Breast epithelium (tissue), 4 donors: ENCODE measurements around the gene NUDT14. TPM values are rescaled to one million over a fixed set of nuclear protein-coding genes. Genes with fewer than 3 reads are reported as not detected.

ENCODE experiments used
- DNase-seq, 2 donors: peaks; one replicate each; pipeline ENCODE4 v3.0.0-alpha.2; 2019; ENCODE audit warnings: low spot score in 2 of 2
- H3K27ac ChIP-seq, 2 donors: fragments of 200-600 bp; sonication (generic) in 1 of 2; one replicate each; pipeline ENCODE4 v1.5.1; 2016 to 2019; ENCODE audit warnings: mild to moderate bottlenecking in 1 of 2
- H3K27me3 ChIP-seq, 2 donors: fragments of 200-600 bp; sonication (generic) in 1 of 2; one replicate each; pipeline versions ENCODE4 v1.5.1 to v1.6.0; 2017 to 2019; ENCODE audit warnings: control low read depth in 1 of 2, mild to moderate bottlenecking in 1 of 2
- H3K36me3 ChIP-seq: fragments of 200-600 bp; one replicate; pipeline ENCODE4 v1.5.1; 2019
- H3K4me1 ChIP-seq, 2 donors: fragments of 200-600 bp; sonication (generic); one replicate each; pipeline ENCODE4 v1.5.1; 2016 to 2019; ENCODE audit warnings: control low read depth in 1 of 2
- H3K4me3 ChIP-seq, 3 donors: fragments of 200-600 bp; sonication (generic); 1 replicate in 2 of 3; 2 replicates in 1 of 3; pipeline ENCODE4 v1.5.1; 2016 to 2019; ENCODE audit warnings: mild to moderate bottlenecking in 3 of 3, moderate library complexity in 2 of 3
- H3K9me3 ChIP-seq, 2 donors: fragments of 200-600 bp; sonication (generic) in 1 of 2; one replicate each; pipeline ENCODE4 v1.5.1; 2016 to 2019; ENCODE audit warnings: control low read depth in 1 of 2
- POLR2A ChIP-seq: fragments of 450-650 bp; IDR thresholded peaks from one replicate; pipeline ENCODE4 v1.6.1; 2016; ENCODE audit warnings: antibody characterized with exemption, mild to moderate bottlenecking, moderate library complexity
- POLR2AphosphoS5 ChIP-seq, 3 donors: sonication (generic); formaldehyde crosslinking; IDR thresholded peaks; one replicate each; pipeline ENCODE4 v1.6.1; 2017; ENCODE audit warnings: antibody characterized with exemption in 3 of 3
- intact Hi-C: fragments of 100-400 bp; cut with DNase I; formaldehyde crosslinking; loops from one replicate; pipeline ENCODE4 v1.15.1; 2023; ENCODE audit warnings: low total_unique reads
- total RNA-seq, 3 donors: library from RNA; depleted of rRNA; stranded (reverse); fragments of >200 nt; gene quantifications; one replicate each; pipeline ENCODE4 v1.1.0, GENCODE V29; 2016
- TF ChIP-seq, protein P1 (sequence below), 3 donors: fragments of 450-650 bp; IDR thresholded peaks; one replicate each; pipeline ENCODE4 v1.5.1; 2016 to 2017; ENCODE audit warnings: antibody characterized with exemption in 3 of 3, mild to moderate bottlenecking in 3 of 3, moderate library complexity in 3 of 3

Gene NUDT14
- total RNA-seq, 3 donors from 2014 or later, result 13.6 to 14.9 (median 14.1) TPM

DNA sequence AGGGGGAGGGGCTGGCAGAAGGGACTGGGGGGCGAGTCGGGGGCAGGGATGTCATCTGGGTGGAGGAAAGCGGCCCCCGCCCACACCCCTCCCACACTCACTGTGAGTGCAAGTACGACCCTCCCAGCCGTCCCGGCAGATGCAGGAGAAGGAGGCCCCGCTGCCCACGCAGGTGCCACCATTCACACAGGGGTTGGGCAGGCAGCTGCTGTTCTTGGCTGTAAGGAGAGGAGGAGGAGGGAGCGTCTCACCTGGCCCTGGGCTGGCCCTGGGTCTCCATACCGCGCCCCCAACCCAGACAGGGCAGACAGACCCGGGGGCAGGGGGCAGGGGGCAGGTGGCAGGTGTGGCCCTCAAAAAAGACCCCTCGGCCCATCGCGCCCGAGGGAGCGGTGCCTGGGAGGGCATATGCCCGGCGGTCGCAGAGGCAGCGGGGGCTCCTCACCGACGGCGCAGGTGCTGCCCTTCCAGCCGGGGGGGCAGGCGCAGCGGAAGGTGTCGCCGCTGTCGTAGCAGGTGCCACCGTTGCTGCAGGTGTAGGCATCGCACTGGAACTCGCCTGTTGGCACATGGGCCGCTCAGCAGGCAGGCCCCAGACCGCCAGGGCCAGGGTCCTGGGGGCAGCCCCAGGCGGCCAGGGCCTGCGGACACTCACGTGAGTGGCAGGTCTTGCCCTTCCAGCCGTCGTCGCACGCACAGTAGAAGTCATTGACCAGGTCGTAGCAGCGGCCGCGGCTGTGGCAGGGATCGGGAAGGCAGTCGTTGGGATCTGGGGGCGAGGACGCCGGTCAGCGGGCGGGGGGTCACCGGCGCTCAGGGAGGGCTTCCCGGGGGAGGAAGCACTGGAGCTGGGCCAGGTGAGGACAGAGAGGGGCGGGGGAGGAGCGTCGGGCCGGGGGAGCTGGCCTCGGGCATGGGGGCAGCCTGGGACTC is 33.2 kb downstream of the NUDT14 start:
- H3K36me3 ChIP-seq, result no peaks in the 10 kb centered on the region
- no peaks in the 10 kb centered on the region for H3K4me1 ChIP-seq
- intact Hi-C loops, result loop anchor here (1.0 kb wide), 1 partner anchor 24 kb away; no protein-coding TSS in a partner anchor

DNA sequence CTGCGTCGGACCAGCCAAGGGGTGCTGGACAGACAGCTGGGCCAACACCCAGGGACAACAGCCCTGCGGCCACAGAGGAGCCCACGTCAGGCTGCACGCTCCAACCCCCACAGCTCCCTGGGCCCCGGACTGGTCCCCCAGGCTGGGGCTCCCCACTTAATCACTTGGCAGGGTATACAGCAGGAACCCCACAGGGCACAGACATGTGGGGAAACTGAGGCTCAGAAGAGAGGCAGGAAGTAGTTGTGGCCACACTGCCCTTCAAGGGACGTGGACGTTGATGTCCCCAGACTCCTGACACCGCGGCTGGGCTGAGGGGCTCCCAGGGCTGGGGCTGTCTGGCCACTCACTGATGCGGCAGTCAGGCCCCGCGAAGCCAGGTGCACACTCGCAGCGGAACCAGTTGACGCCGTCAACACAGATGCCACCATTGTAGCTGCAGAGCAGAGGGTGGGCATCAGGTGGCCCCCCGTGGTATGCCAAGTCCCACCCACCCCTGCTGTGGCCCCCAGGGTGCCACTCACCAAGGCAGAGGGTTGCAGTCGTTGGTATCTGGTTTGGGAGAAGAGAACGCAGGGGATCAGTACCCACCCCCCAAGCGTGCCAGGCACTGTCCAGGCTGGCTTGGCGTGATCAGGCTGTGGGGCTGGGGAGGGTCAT is 34.0 kb downstream of the NUDT14 start:
- H3K4me3 ChIP-seq, result no peak overlapping the region
- no peaks in the 10 kb centered on the region for H3K36me3 ChIP-seq
- no peaks in the 10 kb centered on the region for H3K27me3 ChIP-seq
- no peaks in the 10 kb centered on the region for H3K4me1 ChIP-seq
- no peak for DNase-seq
- H3K27ac ChIP-seq, result no peak overlapping the region
- no peaks in the 10 kb centered on the region for H3K9me3 ChIP-seq
- intact Hi-C loops, result loop anchor here (1.0 kb wide), 1 partner anchor 23 kb away; no protein-coding TSS in a partner anchor
- TF ChIP-seq POLR2AphosphoS5 (IDR thresholded peaks at IDR 0.05) (no peak), POLR2A (no peak)
- TF ChIP-seq, protein P1, sequence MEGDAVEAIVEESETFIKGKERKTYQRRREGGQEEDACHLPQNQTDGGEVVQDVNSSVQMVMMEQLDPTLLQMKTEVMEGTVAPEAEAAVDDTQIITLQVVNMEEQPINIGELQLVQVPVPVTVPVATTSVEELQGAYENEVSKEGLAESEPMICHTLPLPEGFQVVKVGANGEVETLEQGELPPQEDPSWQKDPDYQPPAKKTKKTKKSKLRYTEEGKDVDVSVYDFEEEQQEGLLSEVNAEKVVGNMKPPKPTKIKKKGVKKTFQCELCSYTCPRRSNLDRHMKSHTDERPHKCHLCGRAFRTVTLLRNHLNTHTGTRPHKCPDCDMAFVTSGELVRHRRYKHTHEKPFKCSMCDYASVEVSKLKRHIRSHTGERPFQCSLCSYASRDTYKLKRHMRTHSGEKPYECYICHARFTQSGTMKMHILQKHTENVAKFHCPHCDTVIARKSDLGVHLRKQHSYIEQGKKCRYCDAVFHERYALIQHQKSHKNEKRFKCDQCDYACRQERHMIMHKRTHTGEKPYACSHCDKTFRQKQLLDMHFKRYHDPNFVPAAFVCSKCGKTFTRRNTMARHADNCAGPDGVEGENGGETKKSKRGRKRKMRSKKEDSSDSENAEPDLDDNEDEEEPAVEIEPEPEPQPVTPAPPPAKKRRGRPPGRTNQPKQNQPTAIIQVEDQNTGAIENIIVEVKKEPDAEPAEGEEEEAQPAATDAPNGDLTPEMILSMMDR (IDR thresholded peaks at IDR 0.05), result no peak

More for the DNA sequence above, 33.2 kb downstream of the NUDT14 start:
- no peak for TF ChIP-seq POLR2A
- Histone ChIP-seq H3K27me3 (no peaks in the 10 kb centered on the region), H3K9me3 (no peaks in the 10 kb centered on the region), H3K27ac (no peak overlapping the region), H3K4me3 (no peak overlapping the region)
- no peak for DNase-seq

DNA sequence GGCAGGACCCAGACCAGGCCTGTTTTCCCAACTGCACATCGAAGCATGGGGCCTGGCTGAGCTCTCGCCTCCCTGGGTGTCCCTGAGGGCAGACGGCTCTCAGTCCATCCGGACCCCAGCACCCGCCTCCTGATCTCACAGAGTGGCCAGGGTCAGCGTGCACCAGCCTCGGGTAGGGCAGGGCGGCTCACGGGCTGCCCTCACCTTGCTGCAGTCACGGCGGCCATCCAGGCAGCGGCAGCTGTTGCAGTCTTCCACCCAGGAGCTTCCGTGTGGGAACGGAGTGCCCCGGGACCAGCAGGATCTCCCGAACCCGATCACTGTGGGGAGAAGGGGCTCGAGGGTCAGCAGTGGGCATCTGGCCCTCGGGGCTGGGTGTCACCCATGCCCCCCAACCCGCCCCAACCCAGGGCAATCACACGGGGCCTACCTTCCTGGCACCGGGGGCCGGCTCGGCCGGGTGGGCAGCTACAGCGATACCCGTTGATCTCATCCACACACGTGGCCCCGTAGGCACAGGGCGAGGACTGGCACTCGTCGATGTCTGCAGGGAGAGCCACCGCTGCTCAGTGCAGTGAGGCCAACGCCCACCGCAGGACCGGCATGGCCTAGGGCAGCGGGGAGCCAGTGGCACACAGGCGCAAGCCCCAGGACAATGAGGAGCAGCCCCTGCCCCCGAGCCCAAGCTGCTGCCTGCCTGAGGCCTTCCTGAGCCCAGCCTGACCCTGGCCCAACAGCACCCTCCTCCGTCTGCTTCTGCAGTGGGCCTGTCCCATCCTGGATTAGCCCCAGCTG is 34.7 kb downstream of the NUDT14 start:
- no peak for TF ChIP-seq POLR2AphosphoS5 (IDR thresholded peaks at IDR 0.05)
- TF ChIP-seq, protein P1 (IDR thresholded peaks at IDR 0.05), result no peak
- no peak overlapping the region for H3K4me3 ChIP-seq
- H3K9me3 ChIP-seq, result no peaks in the 10 kb centered on the region
- H3K36me3 ChIP-seq, result no peaks in the 10 kb centered on the region
- intact Hi-C loops, result no loop called here
- no peaks in the 10 kb centered on the region for H3K4me1 ChIP-seq
- no peak overlapping the region for H3K27ac ChIP-seq
- no peak for DNase-seq
- no peaks in the 10 kb centered on the region for H3K27me3 ChIP-seq

DNA sequence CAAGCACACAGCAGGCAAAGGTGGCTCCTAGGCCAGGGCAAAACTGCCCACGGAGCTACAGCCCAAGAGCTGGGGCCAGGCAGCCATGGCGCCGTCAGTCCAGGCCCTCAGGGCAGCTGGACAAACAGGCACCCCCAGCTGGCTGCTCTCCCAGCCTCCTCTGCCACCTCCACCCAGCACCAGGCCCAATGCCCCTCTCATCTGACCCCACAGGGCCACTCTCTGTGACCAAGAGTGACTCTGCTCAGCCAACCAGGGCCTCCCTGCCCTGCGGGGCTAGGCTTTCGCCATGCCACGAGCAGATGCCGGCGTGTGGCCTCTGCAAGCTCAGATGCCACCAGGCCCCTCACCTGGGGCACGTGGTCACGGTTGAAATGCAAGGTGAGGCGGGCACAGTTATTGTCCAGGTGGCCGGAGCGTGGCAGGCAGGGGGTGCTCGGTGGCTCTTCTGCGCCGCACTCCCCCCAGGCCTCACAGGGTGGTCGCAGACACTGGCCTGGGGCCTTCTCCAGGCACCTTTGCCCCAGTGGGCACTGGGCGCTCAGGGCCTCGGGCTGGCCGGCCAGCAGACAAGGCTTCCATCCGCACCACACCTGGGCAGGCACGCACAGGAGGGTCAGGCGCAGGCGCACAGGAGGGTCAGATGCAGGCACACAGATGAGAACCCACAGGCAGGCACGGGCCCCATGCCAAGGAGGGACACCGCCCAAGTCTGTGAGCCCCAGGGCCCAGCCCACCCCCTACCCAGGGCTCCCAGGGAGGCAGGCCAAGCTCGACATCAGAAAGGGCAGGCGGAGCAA is 35.5 kb downstream of the NUDT14 start:
- intact Hi-C loops, result no loop called here
- DNase-seq, result no peak
- no peaks in the 10 kb centered on the region for H3K4me1 ChIP-seq
- TF ChIP-seq, protein P1 (IDR thresholded peaks at IDR 0.05), result no peak
- no peak for TF ChIP-seq POLR2A
- no peak for TF ChIP-seq POLR2AphosphoS5 (IDR thresholded peaks at IDR 0.05)
- H3K9me3 ChIP-seq, result peaks cover 1 to 4% of the 10 kb centered on the region in 2 donors
- no peak overlapping the region for H3K27ac ChIP-seq
- H3K4me3 ChIP-seq, result no peak overlapping the region
- H3K27me3 ChIP-seq, result no peaks in the 10 kb centered on the region
- H3K36me3 ChIP-seq, result no peaks in the 10 kb centered on the region
